HG03103 (cell line): ENCODE data around the gene SMAD6.

Source experiments
- ATAC-seq: cut with Tn5 transposase; IDR thresholded peaks from one replicate; pipeline ENCODE4 v1.9.1; 2021; ENCODE audit warnings: low read depth; ENCODE audit not compliant: unreplicated experiment

Gene SMAD6

DNA sequence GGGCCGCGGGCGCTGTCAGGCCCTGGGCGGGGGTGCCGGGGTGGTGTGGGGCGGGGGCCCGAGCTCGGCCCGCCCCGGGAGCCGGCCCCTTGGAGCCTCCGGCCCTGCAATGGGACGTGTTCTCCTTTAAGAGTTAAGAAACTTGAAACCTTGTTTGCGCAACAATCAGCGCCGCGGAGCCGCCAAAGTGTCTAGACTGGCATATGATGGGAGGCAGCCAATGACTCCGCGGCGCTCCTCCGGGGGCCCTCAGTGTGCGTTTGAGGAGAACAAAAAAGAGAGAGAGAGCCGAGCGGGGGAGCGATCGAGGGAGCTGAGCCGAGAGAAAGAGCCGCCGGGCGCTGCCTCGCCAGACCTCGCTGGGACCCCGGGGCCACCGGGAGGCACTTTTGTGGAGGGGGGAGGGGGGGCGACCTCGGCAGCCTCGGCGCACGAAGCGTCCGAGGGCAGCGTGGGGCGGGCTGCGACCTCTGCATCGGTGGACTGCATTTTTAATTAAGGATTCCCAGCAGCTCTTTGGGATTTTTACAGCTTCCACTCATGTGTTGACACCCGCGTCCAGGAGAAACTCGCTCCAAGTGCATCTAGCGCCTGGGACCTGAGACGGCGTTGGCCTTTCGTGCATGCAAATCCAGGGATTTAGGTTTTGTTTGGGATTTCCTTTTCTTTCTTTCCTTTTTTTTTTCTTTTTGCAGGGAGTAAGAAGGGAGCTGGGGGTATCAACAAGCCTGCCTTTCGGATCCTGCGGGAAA lies at the start of gene SMAD6:
Gene SMAD6, plus strand, starts transcription at position 202 of the 752 bp plus-strand sequence. CDS start 1,023 bp downstream, outside the sequence.
- peak; percentile 11 for ATAC-seq

DNA sequence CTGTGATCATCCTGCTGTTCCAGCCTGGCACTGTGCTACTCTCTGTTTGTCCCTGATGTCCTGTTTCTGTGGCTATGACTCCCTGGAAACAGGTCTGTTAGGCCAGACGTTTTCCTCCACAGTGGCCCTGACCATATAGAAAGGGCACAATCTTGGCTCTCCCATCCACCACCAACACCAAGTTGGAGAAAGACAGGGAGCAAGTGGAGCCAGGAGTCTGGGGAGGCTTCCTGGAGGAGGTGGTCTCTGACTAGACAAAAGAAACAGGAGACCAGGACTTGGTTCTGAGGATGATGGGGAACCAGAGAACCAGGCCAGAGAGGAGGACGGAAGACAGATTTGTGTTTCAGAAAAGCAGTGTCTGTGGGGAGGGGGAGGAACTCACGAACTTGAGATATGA lies 49.2 kb upstream of the SMAD6 start:
- no peak for ATAC-seq

DNA sequence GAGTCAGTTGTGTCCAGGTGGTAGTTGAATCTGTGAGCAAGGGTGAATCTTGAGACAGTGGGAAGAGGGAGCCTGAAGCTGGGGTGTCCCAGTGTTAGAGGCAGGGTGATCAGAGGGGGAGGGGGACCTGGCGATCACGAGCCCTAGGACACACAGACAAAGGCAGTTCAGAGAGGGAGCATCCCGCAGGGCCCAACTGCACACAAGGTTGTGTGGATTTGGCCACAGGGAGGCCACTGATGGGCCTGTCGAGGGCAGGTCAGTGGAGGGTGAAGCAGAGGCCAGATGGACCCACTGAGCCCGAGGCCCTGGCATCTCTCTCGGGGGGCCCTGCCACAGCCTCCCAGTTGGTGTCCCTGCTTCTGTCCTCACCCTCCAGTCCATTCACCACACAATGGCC lies 48.6 kb upstream of the SMAD6 start:
- no peak for ATAC-seq

DNA sequence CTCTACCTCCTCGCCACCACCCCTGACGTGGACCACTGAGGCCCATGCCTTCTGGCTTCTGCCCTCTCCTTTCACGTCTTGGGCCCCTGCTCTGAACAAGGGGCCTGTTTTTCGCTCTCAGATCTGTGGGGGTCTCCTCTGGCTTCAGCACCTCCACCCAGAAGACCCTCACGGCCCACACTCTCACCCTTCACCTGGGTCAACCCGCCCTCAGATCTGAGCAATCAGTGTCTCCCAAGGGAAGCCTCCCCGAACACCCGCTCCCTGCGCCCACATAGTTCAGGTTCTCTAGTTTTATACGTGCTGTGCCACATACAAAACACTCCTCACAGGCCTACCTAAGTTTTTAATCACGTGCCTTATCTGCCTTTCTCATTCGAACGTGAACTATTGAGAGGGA lies 48.2 kb upstream of the SMAD6 start:
- ATAC-seq, result no peak

DNA sequence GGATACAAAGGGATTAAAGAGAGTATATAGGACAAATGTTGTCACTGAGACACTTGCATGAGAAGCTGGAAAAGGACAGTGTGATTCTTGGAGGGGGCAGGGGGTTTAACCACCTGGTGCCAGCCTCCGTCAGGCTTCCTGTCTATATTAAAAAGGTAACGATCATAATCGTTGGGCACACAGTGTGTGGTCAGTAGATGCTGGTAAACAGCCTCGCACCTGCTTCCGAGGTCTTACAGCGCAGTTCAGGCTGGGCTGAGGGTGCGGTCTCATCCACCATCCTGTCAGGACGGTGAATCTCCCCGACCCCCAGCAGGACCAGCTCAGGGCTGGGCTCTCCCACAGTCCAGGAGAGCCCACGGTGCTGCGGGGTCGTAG lies 47.7 kb upstream of the SMAD6 start:
- ATAC-seq, result no peak

DNA sequence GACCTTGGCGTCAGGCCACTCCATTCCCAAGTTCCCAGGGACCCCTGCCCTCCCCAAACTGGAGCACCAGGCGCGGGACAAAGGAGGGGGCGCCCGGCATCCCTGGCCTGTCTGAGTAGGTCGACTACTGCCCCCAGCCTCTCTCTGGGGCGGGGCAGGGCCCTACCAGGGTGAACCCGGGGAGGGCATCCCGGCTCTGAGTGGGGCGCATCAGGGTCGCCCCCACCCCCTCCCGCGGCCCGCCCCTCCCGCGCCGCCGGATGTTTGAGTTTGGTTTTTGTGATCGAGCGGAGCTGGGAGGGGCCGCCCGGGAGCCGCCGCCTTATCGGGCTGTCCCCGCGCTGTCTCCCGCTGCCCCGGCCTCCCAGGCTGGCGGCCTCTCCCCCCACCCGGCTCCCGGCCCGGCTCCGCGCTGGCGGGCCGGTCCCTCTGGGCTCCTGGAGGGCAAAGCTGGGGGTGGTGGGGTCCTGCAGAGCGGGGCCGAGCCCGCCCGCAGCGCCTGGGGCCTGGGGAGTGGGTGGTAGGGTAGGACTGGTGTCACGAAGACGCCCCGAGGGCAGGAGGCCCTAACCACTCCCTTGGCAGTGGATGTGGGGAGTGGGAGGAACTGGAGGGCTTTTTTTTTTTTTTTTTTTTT lies 47.2 kb upstream of the SMAD6 start:
- no peak for ATAC-seq

DNA sequence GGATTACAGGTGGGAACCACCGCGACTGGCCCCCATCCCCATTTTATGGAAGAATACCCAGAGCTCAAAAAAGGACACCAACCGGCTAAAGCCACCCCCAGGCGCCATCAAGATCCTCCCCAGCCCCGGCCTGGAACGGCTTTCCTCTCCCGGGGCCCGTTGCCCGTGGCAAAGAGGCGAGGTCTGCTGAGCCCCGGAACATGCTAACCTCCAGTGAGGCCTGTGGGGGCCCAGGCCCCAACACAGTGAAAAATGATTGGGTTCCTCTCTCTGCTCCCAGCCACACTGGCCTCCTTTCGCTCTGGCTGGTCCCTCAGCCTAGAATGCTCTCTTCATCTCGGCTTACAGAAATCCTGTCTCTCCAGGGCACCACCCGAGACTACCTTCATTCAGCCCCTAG lies 46.5 kb upstream of the SMAD6 start:
- ATAC-seq, result no peak

DNA sequence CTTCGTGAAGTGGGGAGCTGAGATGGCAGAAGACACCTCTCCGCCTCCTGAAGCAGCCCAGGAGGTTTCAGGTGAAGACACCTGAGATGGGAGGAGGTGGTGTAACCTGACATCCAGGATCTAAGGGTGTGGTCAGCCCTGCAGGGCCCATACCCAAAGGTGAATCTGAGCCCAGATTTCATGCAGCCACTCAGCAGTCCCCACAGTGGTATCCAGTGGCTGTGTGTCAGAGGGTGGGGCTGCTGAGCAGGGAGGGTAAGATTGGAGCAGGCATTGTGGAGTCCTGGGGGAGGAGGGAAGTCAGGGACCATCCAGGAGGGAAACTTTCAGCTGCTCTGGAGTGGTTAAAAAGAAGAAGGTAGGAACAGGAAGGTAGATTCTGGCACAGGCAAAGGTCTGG lies 46.0 kb upstream of the SMAD6 start:
- no peak for ATAC-seq

DNA sequence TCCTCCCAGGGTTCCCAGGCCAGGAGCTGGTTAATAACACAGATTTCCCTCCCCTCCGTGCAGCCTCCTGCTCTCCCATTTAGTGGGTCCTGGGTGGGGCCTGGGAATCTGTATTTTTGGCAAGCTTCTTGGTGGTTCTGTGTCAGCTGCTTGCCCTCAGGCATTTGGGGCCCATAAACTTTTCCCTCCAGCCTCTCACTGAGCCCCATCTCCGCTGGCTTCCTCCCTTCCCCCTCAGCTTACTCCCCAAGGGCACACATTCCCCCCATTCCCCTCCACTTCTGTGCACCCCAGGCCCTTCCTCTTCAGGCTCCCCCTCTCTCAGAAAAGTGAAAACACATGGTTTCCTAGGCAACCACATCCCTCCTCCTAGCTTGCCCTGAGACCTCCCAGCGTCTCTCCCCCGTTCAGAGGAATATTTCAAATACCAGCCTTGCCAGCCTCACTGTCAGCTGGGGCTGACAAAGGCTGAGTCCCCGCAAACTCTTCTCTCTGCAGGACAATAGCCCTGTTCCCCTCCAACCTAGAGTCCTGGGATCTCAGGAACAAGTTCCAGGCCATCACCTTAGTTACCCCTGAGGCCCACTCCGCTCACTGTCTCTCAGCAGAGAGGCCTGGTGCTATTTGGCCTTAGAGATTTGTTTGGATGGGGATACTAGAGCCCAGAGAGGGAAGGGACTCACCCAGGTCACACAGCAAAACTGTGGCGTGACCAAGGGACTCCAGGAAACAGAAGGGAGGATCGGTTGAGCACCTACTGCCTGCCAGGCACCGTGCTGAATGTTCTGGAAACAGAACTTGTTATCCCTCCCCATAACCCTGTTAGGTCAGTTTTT lies 44.6 kb upstream of the SMAD6 start:
- ATAC-seq, result no peak

DNA sequence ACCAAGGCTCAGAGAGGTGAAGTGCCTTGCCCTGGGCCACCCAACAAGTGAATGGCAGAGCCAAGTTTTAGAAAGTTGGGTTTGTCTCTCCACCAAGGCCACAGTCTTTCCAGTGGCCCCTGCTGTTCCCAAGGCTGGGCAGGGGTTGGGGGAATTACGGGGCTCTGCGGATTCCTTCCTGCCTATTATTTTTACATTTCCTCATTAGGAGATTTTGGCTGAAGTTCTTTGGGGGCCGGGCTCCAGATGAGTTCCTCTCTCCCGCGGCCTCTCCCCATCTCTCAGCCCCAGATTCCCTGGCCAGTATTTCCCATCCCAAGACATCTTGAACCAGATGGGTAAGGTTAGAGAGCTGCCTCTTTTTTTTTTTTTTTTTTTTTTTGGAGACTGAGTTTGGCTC lies 44.0 kb upstream of the SMAD6 start:
- ATAC-seq, result no peak

DNA sequence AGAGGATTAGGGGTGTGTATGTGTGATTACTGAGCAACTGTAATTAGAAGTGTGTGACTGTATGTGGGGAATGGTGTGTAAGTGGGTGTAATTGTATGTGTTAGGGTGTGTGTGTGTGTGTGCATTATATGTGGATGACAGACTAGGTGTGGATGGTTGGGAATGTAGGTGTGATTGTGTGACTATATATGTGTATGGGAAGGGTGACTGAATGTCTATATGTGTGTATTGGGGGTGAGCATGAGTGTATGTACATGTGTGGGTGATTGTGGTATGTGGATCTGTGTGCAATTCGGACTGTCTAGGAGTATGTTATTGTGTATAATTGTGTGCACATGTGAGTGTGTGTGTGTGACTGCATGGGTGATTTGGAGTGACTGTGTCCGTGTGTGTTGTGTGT lies 43.2 kb upstream of the SMAD6 start:
- no peak for ATAC-seq

DNA sequence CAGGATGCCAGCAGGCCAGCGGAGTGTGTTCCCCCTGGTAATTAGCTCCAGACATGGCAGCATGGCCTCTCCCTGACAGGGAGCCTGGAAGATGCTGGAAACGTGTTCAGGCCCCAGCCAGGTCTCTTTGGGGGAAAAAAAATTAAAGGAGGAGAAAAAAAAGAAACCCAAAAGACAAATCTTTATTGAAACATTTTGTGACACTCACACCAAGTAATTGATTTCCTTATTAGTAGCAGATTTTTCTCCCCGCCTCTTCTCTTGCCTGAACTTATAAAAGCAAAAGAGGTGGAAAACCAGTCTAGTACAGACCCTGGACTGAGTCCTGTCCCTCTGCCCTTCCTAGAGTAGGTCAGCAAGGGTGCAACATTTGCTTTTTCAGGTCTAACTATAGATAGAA lies 42.7 kb upstream of the SMAD6 start:
- ATAC-seq, result no peak

DNA sequence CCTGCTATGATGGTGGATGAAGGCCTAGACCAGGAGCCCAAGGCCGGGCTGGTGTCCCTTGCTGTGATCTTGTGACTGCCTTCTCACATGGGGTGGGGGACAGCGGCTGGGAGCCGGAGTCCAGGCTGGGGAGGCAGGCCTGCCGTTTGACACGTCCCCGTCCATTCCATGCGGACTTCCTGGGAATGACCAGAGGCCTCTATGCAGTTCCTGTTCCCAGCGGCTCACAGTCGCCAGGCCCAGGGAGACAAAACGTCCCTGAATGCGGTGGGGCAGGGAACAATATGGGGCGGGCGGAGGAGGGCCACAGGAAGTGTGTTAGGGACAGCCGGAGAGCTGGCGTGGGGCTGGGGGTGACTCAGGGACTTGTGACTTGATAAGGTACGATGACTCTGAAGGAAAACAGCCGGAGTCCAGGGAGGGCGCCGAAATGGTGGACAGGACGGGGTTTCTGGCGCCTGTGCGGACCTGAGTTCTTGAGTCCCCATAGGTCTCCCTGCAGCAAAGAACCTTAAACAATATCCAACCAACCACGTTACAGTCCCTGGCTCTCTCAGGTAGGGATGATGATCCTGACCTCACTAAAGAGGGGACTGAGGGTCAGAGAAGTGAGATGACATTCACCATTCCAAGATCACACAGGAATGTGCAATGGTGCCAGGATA lies 40.5 kb upstream of the SMAD6 start:
- no peak for ATAC-seq

DNA sequence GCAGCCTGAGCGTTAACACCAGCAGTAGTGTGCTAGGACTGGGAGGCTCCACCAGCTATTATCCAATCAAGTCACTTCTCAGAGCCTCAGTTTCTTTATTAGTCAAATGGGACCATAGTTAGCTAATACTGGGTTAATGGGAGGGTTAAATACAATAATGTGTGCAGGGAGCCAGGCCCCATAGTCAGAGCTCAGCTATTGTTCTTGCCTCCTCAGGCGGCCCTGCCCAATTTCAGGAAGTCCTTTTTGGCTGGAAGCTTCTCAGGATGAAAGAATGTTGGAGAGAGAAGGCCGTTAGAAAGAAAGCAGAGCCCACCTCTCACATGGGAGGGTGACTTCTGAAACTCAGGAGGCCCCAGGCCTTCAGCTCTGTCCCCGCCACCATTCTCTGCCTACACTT lies 39.5 kb upstream of the SMAD6 start:
- ATAC-seq, result no peak

DNA sequence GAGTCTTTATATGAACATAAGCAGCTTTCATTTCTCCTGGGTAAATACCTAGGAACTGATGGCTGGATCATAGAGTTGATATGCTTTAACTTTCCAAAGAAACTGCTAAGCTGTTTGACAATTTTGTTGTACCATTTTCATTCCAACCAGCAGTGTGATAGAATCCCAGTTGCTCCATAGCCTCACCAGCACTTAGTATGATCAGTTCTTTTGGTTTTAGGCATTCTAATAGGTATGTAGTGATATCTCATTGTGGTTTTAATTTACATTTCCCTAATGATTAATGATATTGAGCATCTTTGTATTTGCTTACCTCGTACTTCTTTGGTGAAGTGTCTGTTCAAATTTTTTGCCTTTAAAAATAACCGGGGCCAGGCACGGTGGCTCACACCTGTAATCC lies 38.4 kb upstream of the SMAD6 start:
- ATAC-seq, result no peak

DNA sequence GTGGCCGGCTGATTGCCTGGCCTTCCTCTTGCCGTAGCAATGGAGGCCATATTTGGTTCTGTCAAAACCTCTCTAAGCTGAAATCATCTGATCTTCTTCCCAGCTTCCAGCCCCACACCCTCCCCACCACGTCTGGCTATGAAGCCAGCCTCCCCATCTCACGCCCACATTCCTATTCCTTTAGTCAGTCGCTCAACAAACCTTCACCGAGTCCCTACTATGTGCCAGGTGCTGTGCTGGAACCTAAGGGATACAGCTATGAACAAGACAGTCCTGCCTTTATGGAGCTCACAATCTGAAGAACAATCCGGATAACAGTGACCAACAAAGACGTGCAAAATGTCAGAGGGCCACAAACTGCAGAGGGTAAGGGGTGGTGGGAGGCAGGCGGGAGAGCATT lies 31.9 kb upstream of the SMAD6 start:
- no peak for ATAC-seq

DNA sequence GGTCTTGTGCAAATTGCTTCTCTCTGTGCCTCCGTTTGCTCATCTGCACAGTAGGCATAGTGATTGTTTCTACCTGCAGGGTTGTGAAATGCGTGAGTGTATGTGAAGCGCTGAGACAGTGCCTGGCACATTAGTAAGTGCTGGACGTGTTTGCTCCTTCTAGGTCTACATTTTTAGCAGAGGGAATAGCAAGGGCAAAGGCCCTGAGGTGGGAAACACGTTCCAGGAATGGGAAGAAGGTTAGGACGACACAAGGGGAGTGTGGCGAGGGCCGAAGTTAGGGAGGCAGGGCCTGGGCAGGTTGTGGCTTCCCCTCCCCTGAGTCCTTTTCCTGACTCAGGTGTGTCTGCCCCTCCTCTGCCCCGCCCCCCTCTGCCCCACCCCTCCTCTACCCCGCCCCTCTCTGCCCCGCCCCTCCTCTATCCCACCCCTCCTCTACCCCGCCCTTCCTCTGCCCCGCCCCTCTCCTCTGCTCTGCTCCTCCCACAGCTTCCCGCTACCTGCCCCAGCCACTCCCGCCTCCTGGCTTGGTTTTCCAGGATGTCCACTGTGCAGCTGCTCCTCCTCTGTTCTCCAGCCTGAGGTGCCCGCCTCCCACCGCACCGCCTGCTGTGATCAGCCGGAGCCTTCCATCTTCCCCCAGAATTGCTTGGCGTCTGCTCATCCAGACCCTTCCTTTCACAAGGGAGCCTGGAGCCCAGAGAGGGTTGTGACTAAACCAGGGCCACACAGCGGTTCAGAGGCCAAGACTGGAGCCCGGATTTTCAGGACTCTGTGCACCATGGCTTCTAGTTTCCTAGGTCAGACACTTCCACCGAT lies 31.1 kb upstream of the SMAD6 start:
- no peak for ATAC-seq

DNA sequence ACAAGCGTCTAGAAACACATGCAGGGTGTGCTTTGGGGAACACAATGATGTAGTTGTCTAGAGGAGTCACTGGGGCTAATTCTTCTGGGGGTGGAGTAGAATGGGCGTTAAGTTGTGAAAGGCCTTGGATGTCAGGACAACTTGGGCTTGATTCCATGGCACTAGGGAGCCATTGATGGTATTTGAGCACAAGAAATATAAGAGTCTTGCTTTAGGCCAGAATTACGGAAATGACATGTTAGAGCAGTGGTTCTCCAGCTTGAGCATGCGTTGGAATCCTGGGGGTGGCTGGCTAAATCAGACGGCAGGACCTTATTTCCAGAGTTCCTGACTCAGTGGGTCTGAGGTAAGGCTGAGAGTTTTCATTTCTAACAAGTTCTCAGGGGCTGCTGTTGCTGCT lies 29.2 kb upstream of the SMAD6 start:
- no peak for ATAC-seq

DNA sequence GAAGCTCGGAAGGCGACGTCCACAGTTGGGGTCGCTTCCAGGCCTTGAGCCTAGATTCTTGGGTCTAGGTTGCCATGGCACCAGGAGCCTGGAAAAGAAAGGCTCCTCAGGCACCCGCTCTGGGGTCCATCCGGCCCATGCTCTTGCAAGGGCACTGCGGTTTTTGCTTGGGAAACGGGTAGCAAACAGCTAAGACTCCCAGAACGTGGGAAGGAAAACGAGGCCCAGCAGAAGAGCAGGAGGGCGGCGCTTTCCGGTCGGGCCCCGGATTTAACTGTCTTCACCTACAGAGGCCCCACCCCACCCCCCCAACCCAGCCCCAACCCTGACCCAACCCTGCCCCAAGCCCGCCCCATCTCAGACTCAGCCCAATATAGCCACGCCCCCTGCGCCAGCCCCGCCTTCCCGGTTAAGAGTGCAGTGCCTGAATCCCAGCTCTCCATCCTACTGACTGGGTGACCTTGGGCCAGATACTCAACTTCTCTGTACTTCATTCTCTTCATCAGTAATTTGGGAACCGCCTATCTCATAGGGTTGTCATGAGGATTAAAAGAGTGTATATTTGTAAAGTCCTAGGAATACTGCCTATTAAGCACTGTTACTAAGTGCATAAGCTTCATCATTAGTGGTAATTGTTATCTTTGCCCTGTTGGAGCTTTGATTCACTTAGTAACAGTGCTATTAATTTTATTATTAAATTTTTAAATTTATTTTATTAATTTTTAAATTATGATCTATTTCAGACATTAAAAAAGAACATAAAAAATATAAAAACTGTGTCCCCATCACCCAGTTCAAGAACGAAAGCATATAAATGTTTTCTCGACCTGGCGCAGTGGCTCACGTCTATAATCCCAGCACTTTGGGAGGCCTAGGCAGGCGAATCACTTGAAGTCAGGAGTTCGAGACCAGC lies 28.4 kb upstream of the SMAD6 start:
- no peak for ATAC-seq
